GM12878 (cell line): ENCODE data around the gene CHRM3. TPM values are rescaled to one million over a fixed set of nuclear protein-coding genes. Genes with fewer than 3 reads are reported as not detected.

Experiments
- ATAC-seq: fragments of 200-7000 bp; cut with Tn5 transposase; 3 replicates; pipeline ENCODE4 v1.9.1; 2020; ENCODE audit warnings: mild to moderate bottlenecking, moderate library complexity
- BruUV-seq: library from RNA; stranded (reverse); fragments of 400-500 nt; replicated peaks from 2 replicates; lab custom pipeline; 2021; lab: Mats Ljungman, UMichigan
- CTCF ChIA-PET: fragments of 300-600 bp; sonication (Branson Sonifier 250); formaldehyde crosslinking; extraction: SDS; loops from one replicate; lab custom pipeline; 2021; ENCODE audit warnings: inconsistent platforms; lab: Yijun Ruan, JAX
- POLR2A ChIA-PET: fragments of 350-600 bp; formaldehyde crosslinking; extraction: SDS; loops from one replicate; lab custom pipeline; 2021; ENCODE audit warnings: inconsistent platforms; lab: Charles Lee
- RAD21 ChIA-PET: fragments of 300-600 bp; sonication (Branson Sonifier 250); formaldehyde crosslinking; loops from one replicate; lab custom pipeline; 2023; ENCODE audit warnings: antibody characterized with exemption; ENCODE audit not compliant: unreplicated experiment; lab: Charles Lee
- SMC1A ChIA-PET: fragments of 300-600 bp; sonication (Branson Sonifier 250); formaldehyde crosslinking; loops from one replicate; lab custom pipeline; 2023; ENCODE audit not compliant: unreplicated experiment, uncharacterized antibody; lab: Charles Lee
- DNase-seq: peaks from one replicate; pipeline ENCODE4 v3.0.0-alpha.2; 2011; ENCODE audit warnings: low read depth, low spot score
- FAIRE-seq: peaks from 3 replicates; lab custom pipeline; 2011; peaks lifted over from hg19 to GRCh38; lab: Jason Lieb, UNC
- H2AFZ ChIP-seq: 2 replicates; pipeline ENCODE4 v1.6.0; 2011; ENCODE audit warnings: low read depth, low read length, control low read depth; ENCODE audit not compliant: control insufficient read depth
- H3K27ac ChIP-seq: 2 replicates; pipeline ENCODE4 v1.5.1; 2011; ENCODE audit warnings: control low read depth; ENCODE audit not compliant: control insufficient read depth, insufficient read depth
- H3K27me3 ChIP-seq, 2 experiments: replicated peaks in 1 of 2; 2 replicates each; pipeline versions ENCODE4 v1.6.0 to v1.6.1; 2011; ENCODE audit warnings: low read length in 1 of 2; ENCODE audit not compliant: control insufficient read depth in 2 of 2, insufficient read depth in 2 of 2
- H3K36me3 ChIP-seq, 2 experiments: 2 replicates each; pipeline ENCODE4 v1.5.1; 2011; ENCODE audit warnings: low read length in 1 of 2; ENCODE audit not compliant: control insufficient read depth in 2 of 2, insufficient read depth in 2 of 2
- H3K4me1 ChIP-seq: 2 replicates; pipeline ENCODE4 v1.6.1; 2011; ENCODE audit warnings: mild to moderate bottlenecking, low read length, moderate library complexity, mixed read lengths; ENCODE audit not compliant: control insufficient read depth, insufficient read depth
- H3K4me2 ChIP-seq: 2 replicates; pipeline ENCODE4 v1.6.0; 2011; ENCODE audit warnings: control low read depth; ENCODE audit not compliant: control insufficient read depth, insufficient read depth
- H3K4me3 ChIP-seq: fragments of 200-600 bp; sonication (generic); 2 replicates; pipeline ENCODE4 v1.5.1; 2016
- H3K79me2 ChIP-seq: 2 replicates; pipeline ENCODE4 v1.6.0; 2011; ENCODE audit warnings: low read length; ENCODE audit not compliant: control insufficient read depth, insufficient read depth
- H3K9ac ChIP-seq: 2 replicates; pipeline ENCODE4 v1.8.0; 2011; ENCODE audit warnings: low read length, control low read depth, mixed read lengths; ENCODE audit not compliant: control insufficient read depth, insufficient read depth
- H3K9me3 ChIP-seq: replicated peaks from 3 replicates; pipeline ENCODE4 v1.5.1; 2011; ENCODE audit warnings: mild to moderate bottlenecking, low read length; ENCODE audit not compliant: control insufficient read depth, insufficient read depth
- H4K20me1 ChIP-seq: 2 replicates; pipeline ENCODE4 v1.6.0; 2011; ENCODE audit not compliant: control insufficient read depth, insufficient read depth
- ATF7 ChIP-seq: fragments of 450-650 bp; IDR thresholded peaks from 2 replicates; pipeline ENCODE4 v1.6.1; 2016; ENCODE audit warnings: low read depth, mild to moderate bottlenecking
- BMI1 ChIP-seq: fragments of 450-650 bp; IDR thresholded peaks from 2 replicates; pipeline ENCODE4 v1.6.1; 2016; ENCODE audit warnings: mild to moderate bottlenecking, moderate library complexity, borderline replicate concordance
- CHD2 ChIP-seq: IDR thresholded peaks from 2 replicates; pipeline ENCODE4 v1.6.1; 2011; ENCODE audit warnings: low read depth, low read length, improper control_type of control experiment, borderline replicate concordance
- CTCF ChIP-seq, 3 experiments: IDR thresholded peaks in 2 of 3; conservative IDR thresholded peaks in 1 of 3; 2 replicates each; pipeline ENCODE4 v1.5.1; 2011; ENCODE audit warnings: low read depth in 3 of 3, low read length in 3 of 3, mild to moderate bottlenecking in 3 of 3, control low read depth in 2 of 3, moderate library complexity in 2 of 3, inconsistent platforms in 1 of 3, mixed read lengths in 1 of 3; ENCODE audit not compliant: control insufficient read depth in 2 of 3, insufficient read depth in 1 of 3; ENCODE audit errors: extremely low read depth in 1 of 3
- EGR1 ChIP-seq, 2 experiments: IDR thresholded peaks; 1 replicate in 1 of 2; 2 replicates in 1 of 2; pipeline ENCODE4 v1.6.1; 2011 to 2012; ENCODE audit warnings: low read depth in 2 of 2, low read length in 2 of 2, borderline replicate concordance in 1 of 2, mild to moderate bottlenecking in 1 of 2, moderate library complexity in 1 of 2
- FOXK2 ChIP-seq: fragments of 450-650 bp; IDR thresholded peaks from 2 replicates; pipeline ENCODE4 v1.6.1; 2017; ENCODE audit warnings: mild to moderate bottlenecking, moderate library complexity
- FOXM1 ChIP-seq: IDR thresholded peaks from 2 replicates; pipeline ENCODE4 v1.6.1; 2012; ENCODE audit warnings: low read depth, mild to moderate bottlenecking, inconsistent platforms, low read length, moderate library complexity
- LARP7 ChIP-seq: fragments of 450-650 bp; IDR thresholded peaks from 2 replicates; pipeline ENCODE4 v1.6.1; 2017; ENCODE audit warnings: mild to moderate bottlenecking
- MTA2 ChIP-seq: fragments of 450-650 bp; IDR thresholded peaks from 2 replicates; pipeline ENCODE4 v1.6.1; 2016; ENCODE audit warnings: low read depth, mild to moderate bottlenecking, moderate library complexity
- NFIC ChIP-seq: IDR thresholded peaks from 2 replicates; pipeline ENCODE4 v1.6.1; 2012; ENCODE audit warnings: low read depth, mild to moderate bottlenecking, inconsistent platforms, low read length, moderate library complexity
- PKNOX1 ChIP-seq: fragments of 450-650 bp; IDR thresholded peaks from 2 replicates; pipeline ENCODE4 v1.6.1; 2016; ENCODE audit warnings: mild to moderate bottlenecking
- WGBS: methylation state at CpG from one replicate; pipeline ENCODE4 v1.1.6; 2016; ENCODE audit warnings: low lambda C conversion rate; ENCODE audit not compliant: insufficient replicate concordance, insufficient coverage; ENCODE audit errors: missing lambda C conversion rate; 5-methylcytosine and 5-hydroxymethylcytosine counted together
- in situ Hi-C: fragments of 300-500 bp; cut with MboI; formaldehyde crosslinking; loops from 9 replicates; pipeline ENCODE4 v1.14.3; 2018; ENCODE audit warnings: mixed read lengths
- intact Hi-C: fragments of 100-400 bp; cut with micrococcal nuclease; formaldehyde crosslinking; loops from one replicate; pipeline ENCODE4 v1.14.2; 2022; ENCODE audit not compliant: unreplicated experiment
- polyA plus RNA-seq, 11 experiments: library from polyadenylated mRNA; depleted of rRNA in 4 of 11; unstranded in 6 of 11; stranded (reverse) in 5 of 11; fragments of >200 nt; fragmentation: Nextera tagmentation in 4 of 11; fragmentation: Illumina TruSeq in 1 of 11; extraction: Ambion mirVana in 4 of 11; extraction: Trizol in 1 of 11; gene quantifications; 1 replicate in 1 of 11; 2 replicates in 10 of 11; pipeline versions ENCODE4 v1.2.1 to v1.2.3, GENCODE V29; 2011 to 2016; ENCODE audit warnings: inconsistent platforms in 2 of 11, missing spikeins in 2 of 11, low read depth in 1 of 11
- total RNA-seq, 4 experiments: library from RNA; depleted of rRNA in 3 of 4; stranded (reverse); fragments of >200 nt in 3 of 4; fragmentation: Illumina TruSeq in 1 of 4; extraction: Trizol in 1 of 4; gene quantifications; 2 replicates each; pipeline versions ENCODE4 v1.2.1 to v1.2.3, GENCODE V29; 2013 to 2021
- TF ChIP-seq, protein P1 (sequence below): fragments of 450-650 bp; formaldehyde crosslinking; IDR thresholded peaks from 2 replicates; pipeline ENCODE4 v1.4.0; 2020; ENCODE audit warnings: mild to moderate bottlenecking, moderate library complexity
- TF ChIP-seq, protein P2 (sequence below): fragments of 450-650 bp; IDR thresholded peaks from 2 replicates; pipeline ENCODE4 v1.6.1; 2014; ENCODE audit warnings: mild to moderate bottlenecking
- TF ChIP-seq, protein P3 (sequence below): IDR thresholded peaks from 2 replicates; pipeline ENCODE4 v1.6.1; 2011; ENCODE audit warnings: low read depth, low read length, improper control_type of control experiment, borderline replicate concordance

Gene CHRM3
- total and polyA plus RNA-seq, 10 of the 15 experiments (the other 5 are each of a cell fraction or from before 2014, with no cell fraction given): 0.06 to 0.12 TPM; not detected in 8

DNA sequence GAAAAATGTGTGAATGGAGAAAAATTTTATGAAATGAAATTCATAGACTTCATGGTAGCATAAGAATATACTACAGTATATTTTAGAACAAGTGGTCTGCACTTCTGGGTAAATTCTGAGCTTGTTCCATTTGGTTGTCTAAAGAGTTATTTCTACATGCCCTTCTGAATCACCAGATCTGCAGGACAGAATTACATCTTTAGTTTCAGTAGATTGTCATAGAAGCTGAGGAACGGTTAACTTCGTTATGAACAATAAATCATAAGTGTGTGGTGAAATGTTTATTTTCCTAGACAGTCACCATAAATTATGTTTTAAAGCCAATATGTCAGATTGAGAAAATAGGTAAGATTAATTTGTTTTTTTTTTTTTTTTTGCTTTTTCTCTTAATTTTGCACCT is 30.9 kb downstream of the CHRM3 start:
- no peak overlapping the region for H3K4me2 ChIP-seq
- ChIA-PET SMC1A (no interaction called here), POLR2A (no interaction called here), RAD21 (no interaction called here), CTCF (no interaction called here)
- no peaks in the 10 kb centered on the region for H3K9me3 ChIP-seq
- no TSS peak for BruUV-seq
- no peak overlapping the region for H2AFZ ChIP-seq
- DNase-seq (no peak), ATAC-seq (no peak), FAIRE-seq (no peak)
- intact Hi-C loops: no loop called here
- H3K4me1 ChIP-seq: no peaks in the 10 kb centered on the region
- H3K27me3 ChIP-seq: no peaks in the 10 kb centered on the region
- H3K9ac ChIP-seq: no peak overlapping the region
- no peaks in the 10 kb centered on the region for H4K20me1 ChIP-seq
- 0% methylated on average over 2 of the region's 2 CpGs for WGBS
- H3K27ac ChIP-seq: no peak overlapping the region
- no peak overlapping the region for H3K4me3 ChIP-seq
- in situ Hi-C loops: no loop called here
- no peaks in the 10 kb centered on the region for H3K79me2 ChIP-seq
- TF ChIP-seq EGR1 (IDR thresholded peaks at IDR 0.05; ENCODE audit: borderline replicate concordance in 1 of 2, low read depth in 2 of 2, low read length in 2 of 2): no peak
- TF ChIP-seq LARP7: no peak
- no peak for TF ChIP-seq PKNOX1
- no peak for TF ChIP-seq ATF7
- no peak for TF ChIP-seq CTCF (IDR thresholded peaks at IDR 0.05 in 2 of 3, conservative IDR thresholded peaks at IDR 0.05 in 1 of 3; ENCODE audit: control insufficient read depth in 2 of 3, extremely low read depth in 1 of 3, insufficient read depth in 1 of 3, low read depth in 3 of 3, low read length in 3 of 3)
- TF ChIP-seq, protein P1, sequence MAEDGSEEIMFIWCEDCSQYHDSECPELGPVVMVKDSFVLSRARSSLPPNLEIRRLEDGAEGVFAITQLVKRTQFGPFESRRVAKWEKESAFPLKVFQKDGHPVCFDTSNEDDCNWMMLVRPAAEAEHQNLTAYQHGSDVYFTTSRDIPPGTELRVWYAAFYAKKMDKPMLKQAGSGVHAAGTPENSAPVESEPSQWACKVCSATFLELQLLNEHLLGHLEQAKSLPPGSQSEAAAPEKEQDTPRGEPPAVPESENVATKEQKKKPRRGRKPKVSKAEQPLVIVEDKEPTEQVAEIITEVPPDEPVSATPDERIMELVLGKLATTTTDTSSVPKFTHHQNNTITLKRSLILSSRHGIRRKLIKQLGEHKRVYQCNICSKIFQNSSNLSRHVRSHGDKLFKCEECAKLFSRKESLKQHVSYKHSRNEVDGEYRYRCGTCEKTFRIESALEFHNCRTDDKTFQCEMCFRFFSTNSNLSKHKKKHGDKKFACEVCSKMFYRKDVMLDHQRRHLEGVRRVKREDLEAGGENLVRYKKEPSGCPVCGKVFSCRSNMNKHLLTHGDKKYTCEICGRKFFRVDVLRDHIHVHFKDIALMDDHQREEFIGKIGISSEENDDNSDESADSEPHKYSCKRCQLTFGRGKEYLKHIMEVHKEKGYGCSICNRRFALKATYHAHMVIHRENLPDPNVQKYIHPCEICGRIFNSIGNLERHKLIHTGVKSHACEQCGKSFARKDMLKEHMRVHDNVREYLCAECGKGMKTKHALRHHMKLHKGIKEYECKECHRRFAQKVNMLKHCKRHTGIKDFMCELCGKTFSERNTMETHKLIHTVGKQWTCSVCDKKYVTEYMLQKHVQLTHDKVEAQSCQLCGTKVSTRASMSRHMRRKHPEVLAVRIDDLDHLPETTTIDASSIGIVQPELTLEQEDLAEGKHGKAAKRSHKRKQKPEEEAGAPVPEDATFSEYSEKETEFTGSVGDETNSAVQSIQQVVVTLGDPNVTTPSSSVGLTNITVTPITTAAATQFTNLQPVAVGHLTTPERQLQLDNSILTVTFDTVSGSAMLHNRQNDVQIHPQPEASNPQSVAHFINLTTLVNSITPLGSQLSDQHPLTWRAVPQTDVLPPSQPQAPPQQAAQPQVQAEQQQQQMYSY (CRISPR knock-in tag): no peak
- TF ChIP-seq MTA2: no peak
- TF ChIP-seq, protein P2, sequence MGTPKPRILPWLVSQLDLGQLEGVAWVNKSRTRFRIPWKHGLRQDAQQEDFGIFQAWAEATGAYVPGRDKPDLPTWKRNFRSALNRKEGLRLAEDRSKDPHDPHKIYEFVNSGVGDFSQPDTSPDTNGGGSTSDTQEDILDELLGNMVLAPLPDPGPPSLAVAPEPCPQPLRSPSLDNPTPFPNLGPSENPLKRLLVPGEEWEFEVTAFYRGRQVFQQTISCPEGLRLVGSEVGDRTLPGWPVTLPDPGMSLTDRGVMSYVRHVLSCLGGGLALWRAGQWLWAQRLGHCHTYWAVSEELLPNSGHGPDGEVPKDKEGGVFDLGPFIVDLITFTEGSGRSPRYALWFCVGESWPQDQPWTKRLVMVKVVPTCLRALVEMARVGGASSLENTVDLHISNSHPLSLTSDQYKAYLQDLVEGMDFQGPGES: no peak
- TF ChIP-seq, protein P3, sequence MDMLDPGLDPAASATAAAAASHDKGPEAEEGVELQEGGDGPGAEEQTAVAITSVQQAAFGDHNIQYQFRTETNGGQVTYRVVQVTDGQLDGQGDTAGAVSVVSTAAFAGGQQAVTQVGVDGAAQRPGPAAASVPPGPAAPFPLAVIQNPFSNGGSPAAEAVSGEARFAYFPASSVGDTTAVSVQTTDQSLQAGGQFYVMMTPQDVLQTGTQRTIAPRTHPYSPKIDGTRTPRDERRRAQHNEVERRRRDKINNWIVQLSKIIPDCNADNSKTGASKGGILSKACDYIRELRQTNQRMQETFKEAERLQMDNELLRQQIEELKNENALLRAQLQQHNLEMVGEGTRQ: no peak
- no peak for TF ChIP-seq FOXM1
- no peak for TF ChIP-seq BMI1
- no peak for TF ChIP-seq CHD2
- TF ChIP-seq FOXK2: no peak
- no peak for TF ChIP-seq NFIC
- H3K36me3 ChIP-seq: no peaks in the 10 kb centered on the region
